Measurements from ENCODE around the gene MYOM1. TPM values are rescaled to one million over a fixed set of nuclear protein-coding genes. Genes with fewer than 3 reads are reported as not detected.

The MYOM1 gene
- total RNA-seq, 1 experiment from 2014 or later, result 0.92 TPM

- Histone ChIP-seq H3K4me3 (ENCODE audit: low read depth in 2 of 2, low read length in 2 of 2) (no peak overlapping the region), H3K9me3 (ENCODE audit: control insufficient read depth, insufficient read depth, low read depth, low read length) (no peaks in the 10 kb centered on the region), H3K4me1 (ENCODE audit: control insufficient read depth, insufficient read depth, low read length) (no peaks in the 10 kb centered on the region), H3K27me3 (ENCODE audit: control insufficient read depth, insufficient read depth, low read length) (no peaks in the 10 kb centered on the region), H3K36me3 (ENCODE audit: control insufficient read depth, insufficient read depth, low read length) (no peaks in the 10 kb centered on the region), H3K27ac (ENCODE audit: low read length) (no peak overlapping the region)
- ChIA-PET POLR2A (no interaction called here), CTCF (no interaction called here)
- DNase-seq (ENCODE audit: low read depth, low spot score) (no peak), ATAC-seq (no peak)
- intact Hi-C loops (cut with micrococcal nuclease; ENCODE audit: unreplicated experiment), result no loop called here
- in situ Hi-C loops (cut with HindIII; ENCODE audit: low pct_unique_long_range_greater_than_20kb, low sequenced_read_pairs), result no loop called here
- no peak for TF ChIP-seq SIN3A (IDR thresholded peaks at IDR 0.05; ENCODE audit: borderline replicate concordance, insufficient read depth, low read depth, low read length)
- no peak for TF ChIP-seq POLR2AphosphoS5 (IDR thresholded peaks at IDR 0.05; ENCODE audit: low read depth, low read length)
- TF ChIP-seq CTCF (IDR thresholded peaks at IDR 0.05), result no peak
- no peak for TF ChIP-seq TCF7L2 (IDR thresholded peaks at IDR 0.05; ENCODE audit: low read depth, low read length)
- TF ChIP-seq REST (IDR thresholded peaks at IDR 0.05; ENCODE audit: insufficient read depth in 1 of 2, low read depth in 2 of 2, low read length in 1 of 2), result no peak
- BruUV-seq (replicated peaks), result no TSS peak
These were observed 10.9 kb upstream of the MYOM1 start for GRCh38 chr18:3230401-3231334.

- Histone ChIP-seq H3K36me3 (ENCODE audit: control insufficient read depth, insufficient read depth, low read length) (no peaks in the 10 kb centered on the region), H3K9me3 (ENCODE audit: control insufficient read depth, insufficient read depth, low read depth, low read length) (no peaks in the 10 kb centered on the region), H3K27ac (ENCODE audit: low read length) (no peak overlapping the region), H3K27me3 (ENCODE audit: control insufficient read depth, insufficient read depth, low read length) (no peaks in the 10 kb centered on the region), H3K4me1 (ENCODE audit: control insufficient read depth, insufficient read depth, low read length) (no peaks in the 10 kb centered on the region), H3K4me3 (ENCODE audit: low read depth in 2 of 2, low read length in 2 of 2) (no peak overlapping the region)
- no TSS peak for BruUV-seq (replicated peaks)
- in situ Hi-C loops (cut with HindIII; ENCODE audit: low pct_unique_long_range_greater_than_20kb, low sequenced_read_pairs) (no loop called here), intact Hi-C loops (cut with micrococcal nuclease; ENCODE audit: unreplicated experiment) (no loop called here)
- no peak for DNase-seq (ENCODE audit: low read depth, low spot score)
- TF ChIP-seq CTCF (IDR thresholded peaks at IDR 0.05) (no peak), REST (IDR thresholded peaks at IDR 0.05; ENCODE audit: insufficient read depth in 1 of 2, low read depth in 2 of 2, low read length in 1 of 2) (no peak), POLR2AphosphoS5 (IDR thresholded peaks at IDR 0.05; ENCODE audit: low read depth, low read length) (no peak), SIN3A (IDR thresholded peaks at IDR 0.05; ENCODE audit: borderline replicate concordance, insufficient read depth, low read depth, low read length) (no peak), TCF7L2 (IDR thresholded peaks at IDR 0.05; ENCODE audit: low read depth, low read length) (no peak)
- no peak for ATAC-seq
- CTCF ChIA-PET, result no interaction called here
- POLR2A ChIA-PET, result no interaction called here
These were observed 6.3 kb upstream of the MYOM1 start for GRCh38 chr18:3226048-3226447.
